ENCODE results near the gene SCAP.
"Not testable (repeated sequence)": the region's sequence is repeated elsewhere in the genome, so short reads cannot be mapped to it uniquely, and the experiment has no call there.

Gene SCAP

DNA sequence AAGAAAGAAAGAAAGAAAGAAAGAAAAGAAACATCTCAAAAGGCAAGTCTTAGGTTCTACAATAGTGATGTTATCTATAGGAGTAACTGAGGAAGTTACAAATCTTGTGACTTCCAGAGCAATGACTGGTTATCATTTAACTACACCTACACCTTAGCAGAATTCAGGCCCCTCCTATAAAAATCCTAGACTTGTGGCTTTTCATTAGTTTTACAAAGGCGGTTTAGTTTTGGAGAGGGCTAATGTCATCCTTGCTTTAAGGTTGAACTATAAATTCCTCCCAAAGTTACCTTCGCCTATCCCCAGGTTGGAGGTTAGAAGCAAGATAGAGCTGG, 4.1 kb upstream of the SCAP start:
- DNase-seq = no peak

- DNase-seq = no peak
These were observed 2.3 kb upstream of the SCAP start for GRCh38 chr3:47478022-47478421.

DNA sequence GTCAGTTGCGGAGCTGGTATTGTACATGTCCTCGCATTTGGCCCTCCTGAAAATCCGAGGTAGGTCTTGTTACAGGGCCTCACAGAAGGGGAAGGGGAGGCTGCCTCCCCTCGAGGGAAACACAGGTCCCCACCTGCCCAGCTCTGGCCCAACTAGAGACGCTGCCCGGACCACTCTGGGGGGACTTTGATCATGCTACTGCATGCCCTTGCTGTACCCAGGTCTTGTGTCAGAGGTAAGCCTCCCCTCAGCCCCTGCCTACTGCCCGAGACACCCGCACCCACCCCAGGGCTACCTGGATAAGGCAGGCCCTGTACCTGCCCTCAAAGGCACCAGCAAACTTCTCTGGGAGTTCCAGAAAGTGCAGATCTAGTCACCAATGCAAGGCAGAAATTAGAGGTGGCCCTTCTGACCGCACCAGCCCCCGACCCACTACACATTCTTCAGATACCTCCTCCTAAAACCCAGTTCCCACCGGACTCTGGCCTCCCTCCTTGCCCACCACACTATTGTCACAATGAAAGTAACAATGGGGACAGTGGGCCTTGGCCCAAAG, 981 bp upstream of the SCAP start:
- no peak for DNase-seq

DNA sequence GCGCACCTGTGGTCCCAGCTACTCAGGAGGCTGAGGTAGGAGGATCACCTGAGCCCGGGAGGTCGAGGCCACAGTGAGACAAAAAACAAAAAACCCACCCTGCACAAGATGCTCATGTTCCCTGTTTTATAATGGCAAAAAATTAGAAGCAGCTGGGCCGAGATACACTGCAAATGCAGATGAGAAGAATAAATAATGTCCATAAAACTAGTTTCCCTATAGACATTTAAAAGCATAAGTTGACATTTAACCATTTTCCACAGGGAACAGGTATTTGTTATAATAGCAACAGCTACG, 537 bp upstream of the SCAP start:
- DNase-seq = no peak

DNA sequence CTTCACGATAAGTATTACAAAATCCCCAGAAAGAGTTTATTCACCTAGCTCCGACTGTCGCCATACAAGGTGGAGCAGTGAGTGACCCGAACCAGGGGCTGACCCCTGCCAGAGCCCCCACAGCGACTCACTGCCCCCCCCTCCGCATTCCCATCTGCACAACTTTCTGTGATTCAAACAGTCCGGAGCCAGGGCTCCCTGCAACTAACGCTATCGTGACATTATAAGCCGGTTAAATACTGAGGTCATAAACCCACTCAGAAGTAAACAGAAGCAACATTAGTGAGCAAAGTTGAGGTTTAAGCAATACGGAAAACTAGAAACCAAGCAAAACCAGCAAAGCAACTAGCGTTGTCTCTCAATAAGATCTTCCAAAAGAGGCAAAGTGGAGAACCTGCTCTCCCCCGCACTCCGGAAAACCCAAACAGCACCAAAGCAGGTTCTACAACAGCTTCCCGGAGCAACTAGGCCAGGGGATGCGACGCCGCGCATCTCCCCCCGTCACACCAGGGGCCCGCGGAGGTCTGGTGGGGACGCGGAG, 642 bp downstream of the SCAP start:
- DNase-seq = no peak

GRCh38 chr3:47473391-47473790, 2.4 kb downstream of the SCAP start:
- no peak for DNase-seq

GRCh38 chr3:47469616-47470015, 6.1 kb downstream of the SCAP start:
- no peak for DNase-seq

DNA sequence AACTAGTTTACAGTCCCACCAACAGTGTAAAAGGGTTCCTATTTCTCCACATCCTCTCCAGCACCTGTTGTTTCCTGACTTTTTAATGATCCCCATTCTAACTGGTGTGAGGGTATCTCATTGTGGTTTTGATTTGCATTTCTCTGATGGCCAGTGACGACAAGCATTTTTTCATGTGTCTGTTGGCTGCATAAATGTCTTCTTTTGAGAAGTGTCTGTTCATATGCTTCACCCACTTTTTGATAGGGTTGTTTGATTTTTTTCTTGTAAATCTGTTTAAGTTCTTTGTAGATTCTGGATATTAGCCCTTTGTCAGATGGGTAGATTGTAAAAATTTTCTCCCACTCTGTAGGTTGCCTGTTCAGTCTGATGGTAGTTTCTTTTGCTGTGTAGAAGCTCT, 7.4 kb downstream of the SCAP start:
- DNase-seq = not testable (repeated sequence)

DNA sequence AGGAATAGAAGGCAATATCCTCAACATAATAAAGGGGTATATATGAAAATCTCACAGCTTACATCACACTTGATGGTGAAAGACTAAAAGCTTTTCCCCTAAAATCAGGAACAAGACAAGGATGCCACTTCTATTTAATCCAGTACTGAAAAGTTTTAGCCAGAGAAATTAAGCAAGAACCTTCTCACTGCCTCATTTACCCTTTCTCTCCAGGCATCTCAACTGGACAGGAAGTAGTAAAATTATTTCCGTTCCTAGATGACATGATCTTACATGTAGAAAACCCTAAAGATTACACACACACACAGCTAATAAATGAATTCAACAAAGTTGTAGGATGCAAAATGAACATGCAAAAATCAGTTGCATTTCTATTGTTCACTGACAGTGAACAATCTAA, 11.2 kb downstream of the SCAP start:
- no peak for DNase-seq

DNA sequence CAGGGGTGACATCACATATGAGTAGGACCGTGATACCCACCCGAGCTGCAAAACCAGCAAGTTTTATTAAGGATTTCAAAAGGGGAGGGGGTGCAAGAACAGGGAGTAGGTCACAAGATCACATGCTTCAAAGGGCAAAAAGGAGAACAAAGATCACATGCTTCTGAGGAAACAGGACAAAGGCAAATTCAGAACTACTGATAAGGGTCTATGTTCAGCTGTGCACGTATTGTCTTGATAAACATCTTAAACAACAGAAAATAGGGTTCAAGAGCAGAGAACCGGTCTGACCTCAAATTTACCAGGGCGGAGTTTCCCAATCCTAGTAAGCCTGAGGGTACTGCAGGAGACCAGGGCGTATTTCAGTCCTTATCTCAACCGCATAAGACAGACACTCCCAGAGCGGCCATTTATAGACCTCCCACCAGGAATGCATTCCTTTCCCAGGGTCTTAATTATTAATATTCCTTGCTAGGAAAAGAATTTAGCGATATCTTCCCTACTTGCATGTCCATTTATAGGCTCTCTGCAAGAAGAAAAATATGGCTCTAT, 16.1 kb downstream of the SCAP start:
- DNase-seq = not testable (repeated sequence)

DNA sequence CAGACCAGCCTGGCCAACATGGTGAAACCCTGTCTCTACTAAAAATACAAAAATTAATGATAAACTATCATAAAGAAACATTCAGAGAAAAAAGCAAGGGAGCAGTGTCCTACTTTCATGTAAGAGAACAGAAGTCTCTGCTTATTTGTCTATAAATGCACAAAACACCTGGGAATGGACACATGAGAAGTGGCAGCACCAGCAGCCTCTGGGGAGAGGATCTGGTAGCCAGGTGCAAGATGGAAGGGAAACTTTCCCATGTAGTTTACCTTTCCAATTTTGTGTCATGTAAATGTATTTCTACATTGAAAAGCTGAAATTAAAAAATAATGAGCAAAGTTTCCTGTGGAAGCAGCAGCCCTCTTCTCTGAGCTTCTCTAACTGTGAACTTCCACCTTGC, 18.8 kb downstream of the SCAP start:
- DNase-seq = no peak

DNA sequence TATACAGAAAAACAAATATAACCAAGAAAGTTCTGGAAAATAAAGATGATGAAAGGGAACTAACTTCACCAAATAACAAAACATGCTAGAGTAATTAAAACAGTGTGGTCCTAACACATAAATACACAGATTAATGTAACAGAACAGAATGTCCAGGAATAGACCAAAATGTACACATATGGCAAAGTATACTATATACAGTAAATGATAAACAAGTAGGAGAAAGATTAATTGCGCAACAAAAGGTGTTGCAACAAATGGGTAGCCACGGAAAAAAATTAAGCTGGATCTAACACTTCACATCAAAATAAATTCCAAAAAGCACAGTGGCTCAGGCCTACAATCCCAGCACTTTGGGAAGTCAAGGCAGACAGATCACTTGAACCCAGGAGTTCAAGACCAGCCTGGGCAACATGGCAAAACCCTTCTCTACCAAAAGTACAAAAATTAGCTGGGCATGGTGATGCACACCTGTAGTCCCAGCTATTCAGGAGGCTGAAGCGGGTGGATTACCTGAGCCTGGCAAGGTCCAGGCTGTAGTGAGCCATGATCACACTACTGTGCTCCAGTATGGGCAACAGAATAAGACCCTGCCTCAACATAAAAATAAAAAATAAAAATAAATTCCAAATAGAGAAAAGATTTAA, 19.8 kb downstream of the SCAP start:
- no peak for DNase-seq

GRCh38 chr3:47452453-47453215, 23.1 kb downstream of the SCAP start:
- DNase-seq = no peak

- DNase-seq = no peak
These were observed 31.6 kb downstream of the SCAP start for GRCh38 chr3:47444103-47444502.

DNA sequence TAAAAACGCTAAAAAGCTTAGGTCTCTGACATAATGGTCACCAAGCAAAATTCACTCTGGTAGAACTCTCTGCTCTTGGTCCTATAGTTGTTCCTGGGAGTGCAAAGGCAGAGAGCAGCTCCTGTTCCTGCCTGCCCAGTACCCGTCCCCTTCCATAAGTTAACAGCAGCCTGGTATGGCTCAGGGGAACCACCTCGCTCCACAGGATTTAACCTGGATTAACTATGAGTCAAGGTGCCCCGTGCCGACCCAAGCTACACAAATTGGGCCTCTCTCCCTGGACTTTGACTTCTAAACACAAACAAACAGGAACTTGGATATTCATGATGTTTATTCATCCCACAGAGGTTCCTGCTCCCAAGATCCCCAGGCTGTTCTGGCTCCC, 32.1 kb downstream of the SCAP start:
- DNase-seq = no peak

- no peak for DNase-seq
These were observed 33.8 kb downstream of the SCAP start for GRCh38 chr3:47441796-47442551.

GRCh38 chr3:47440131-47440530, 35.6 kb downstream of the SCAP start:
- no peak for DNase-seq

DNA sequence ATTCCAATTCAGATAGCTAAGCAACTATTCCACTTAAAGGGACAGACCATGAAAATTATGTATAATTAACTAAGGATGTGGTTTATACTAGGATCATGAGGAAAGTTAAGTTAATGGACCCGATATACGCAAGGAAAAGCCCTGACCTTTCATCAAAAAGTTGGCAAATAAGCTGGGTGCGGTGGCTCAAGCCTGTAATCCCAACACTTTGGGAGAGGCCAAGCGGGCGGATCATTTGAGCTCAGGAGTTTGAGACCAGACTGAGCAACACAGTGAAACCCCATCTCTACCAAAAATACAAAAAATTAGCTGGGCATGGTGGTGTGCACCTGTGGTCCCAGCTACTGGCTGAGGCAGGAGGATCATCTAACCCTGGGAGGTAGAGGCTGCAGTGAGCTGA, 39.6 kb downstream of the SCAP start:
- no peak for DNase-seq

- no peak for DNase-seq
These were observed 40.9 kb downstream of the SCAP start for GRCh38 chr3:47434849-47435248.

DNA sequence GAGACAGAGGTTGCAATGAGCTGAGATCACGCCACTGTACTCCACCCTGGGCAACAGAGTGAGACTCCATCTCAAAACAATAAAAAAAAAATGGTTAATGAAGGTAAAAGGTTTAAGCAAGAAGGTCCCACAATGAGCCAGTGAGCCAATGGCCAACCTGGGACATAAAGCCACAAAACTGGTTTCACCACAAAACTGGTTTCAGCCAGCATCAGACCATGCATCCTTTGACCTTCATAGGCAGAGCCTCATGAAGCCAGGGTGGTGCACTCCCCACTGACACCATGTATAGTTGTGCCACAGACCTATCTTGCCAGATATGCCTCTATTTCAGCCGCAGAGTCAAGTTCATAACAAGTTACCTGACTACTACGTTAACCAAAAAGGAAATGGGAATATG, 41.9 kb downstream of the SCAP start:
- no peak for DNase-seq

DNA sequence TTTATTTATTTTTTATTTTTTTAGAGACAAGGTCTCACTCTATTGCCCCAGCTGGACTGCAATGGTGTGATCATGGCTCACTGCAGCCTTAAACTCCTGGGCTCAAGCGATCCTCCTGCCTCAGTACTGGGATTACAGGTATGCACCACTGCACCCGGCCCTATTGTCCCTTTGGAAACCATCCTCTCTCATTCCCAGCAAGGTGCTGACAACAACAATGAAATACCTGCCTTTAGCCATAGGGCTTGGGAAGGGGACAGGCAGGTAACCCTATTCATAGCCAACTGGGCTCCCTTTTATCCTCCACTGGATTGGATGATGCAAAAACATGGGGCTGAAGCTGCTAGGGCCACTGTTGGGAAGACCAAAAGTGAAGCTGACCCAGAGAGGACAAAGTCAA, 43.1 kb downstream of the SCAP start:
- no peak for DNase-seq

DNA sequence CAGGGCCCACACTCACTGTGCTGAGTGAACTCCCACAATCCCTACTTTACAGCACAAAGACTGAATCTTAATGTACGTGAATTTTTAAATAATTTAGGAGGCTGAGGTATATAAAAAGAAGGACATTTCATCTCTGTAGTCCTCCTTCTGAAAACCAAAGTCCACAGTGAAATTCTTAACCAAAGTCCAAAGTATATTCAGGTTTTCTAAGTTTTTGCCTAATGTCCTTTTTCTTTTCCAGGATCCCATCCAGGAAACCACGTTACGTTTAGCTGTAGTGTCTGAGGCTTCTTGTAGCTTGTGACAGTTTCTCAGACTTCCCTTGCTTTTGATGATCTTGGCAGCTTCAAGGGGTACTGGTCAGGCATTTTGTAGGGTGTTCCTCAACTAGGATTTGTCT, 44.5 kb downstream of the SCAP start:
- no peak for DNase-seq

DNA sequence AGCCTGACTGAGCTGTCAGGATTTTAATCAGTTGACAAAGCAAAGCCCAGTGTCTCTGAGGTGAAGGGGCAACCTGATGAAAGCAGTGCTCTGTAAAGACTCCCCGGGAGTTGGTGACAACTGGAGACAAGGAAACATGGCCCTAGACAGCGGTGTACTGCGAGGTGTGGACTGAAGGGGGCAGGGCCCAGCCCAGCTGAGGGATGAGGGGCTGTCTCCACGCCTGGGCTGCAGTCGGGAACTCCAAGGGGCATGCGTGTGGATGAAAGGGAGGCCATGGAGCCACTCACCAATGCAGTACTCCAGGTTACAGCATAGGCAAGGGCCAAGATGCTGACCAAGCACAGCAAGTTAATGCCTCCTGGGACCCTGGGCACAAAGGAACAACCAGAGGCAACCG, 45.1 kb downstream of the SCAP start:
- DNase-seq = no peak

Data from SHP77 treated with DMSO at 0.1 percent for 48 hours (cell line).